ENCODE data around the gene HNRNPA0.

DNA sequence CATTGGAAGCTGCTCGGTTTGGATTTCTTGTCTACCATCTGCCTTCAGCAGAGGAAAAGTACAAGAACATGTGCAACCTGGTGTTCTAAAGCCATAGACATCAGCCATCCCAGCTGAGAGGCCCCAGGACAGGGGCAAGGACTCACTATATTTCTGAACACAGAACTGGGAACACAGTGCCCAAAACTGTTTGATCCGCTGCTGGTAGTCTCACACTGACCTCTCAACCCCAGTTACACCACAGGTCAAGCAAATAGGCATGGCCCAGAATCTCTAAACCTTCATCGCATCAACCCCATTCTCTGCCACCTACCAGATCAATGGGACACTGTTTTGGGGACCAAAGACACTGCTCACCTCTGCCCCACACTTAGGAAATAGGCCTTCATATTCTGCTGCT, 20.2 kb downstream of the HNRNPA0 start:
- TF ChIP-seq, protein P1, sequence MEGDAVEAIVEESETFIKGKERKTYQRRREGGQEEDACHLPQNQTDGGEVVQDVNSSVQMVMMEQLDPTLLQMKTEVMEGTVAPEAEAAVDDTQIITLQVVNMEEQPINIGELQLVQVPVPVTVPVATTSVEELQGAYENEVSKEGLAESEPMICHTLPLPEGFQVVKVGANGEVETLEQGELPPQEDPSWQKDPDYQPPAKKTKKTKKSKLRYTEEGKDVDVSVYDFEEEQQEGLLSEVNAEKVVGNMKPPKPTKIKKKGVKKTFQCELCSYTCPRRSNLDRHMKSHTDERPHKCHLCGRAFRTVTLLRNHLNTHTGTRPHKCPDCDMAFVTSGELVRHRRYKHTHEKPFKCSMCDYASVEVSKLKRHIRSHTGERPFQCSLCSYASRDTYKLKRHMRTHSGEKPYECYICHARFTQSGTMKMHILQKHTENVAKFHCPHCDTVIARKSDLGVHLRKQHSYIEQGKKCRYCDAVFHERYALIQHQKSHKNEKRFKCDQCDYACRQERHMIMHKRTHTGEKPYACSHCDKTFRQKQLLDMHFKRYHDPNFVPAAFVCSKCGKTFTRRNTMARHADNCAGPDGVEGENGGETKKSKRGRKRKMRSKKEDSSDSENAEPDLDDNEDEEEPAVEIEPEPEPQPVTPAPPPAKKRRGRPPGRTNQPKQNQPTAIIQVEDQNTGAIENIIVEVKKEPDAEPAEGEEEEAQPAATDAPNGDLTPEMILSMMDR (conservative IDR thresholded peaks at IDR 0.05; ENCODE audit: low read depth, low read length) = no peak
- TF ChIP-seq EZH2 (IDR thresholded peaks at IDR 0.05; ENCODE audit: low read length, unreplicated experiment) = no peak
